ENCODE data around the gene MICAL1.

Gene MICAL1

GRCh38 chr6:109441069-109441816, 14.3 kb downstream of the MICAL1 start (continued):
- TF ChIP-seq, protein P1, sequence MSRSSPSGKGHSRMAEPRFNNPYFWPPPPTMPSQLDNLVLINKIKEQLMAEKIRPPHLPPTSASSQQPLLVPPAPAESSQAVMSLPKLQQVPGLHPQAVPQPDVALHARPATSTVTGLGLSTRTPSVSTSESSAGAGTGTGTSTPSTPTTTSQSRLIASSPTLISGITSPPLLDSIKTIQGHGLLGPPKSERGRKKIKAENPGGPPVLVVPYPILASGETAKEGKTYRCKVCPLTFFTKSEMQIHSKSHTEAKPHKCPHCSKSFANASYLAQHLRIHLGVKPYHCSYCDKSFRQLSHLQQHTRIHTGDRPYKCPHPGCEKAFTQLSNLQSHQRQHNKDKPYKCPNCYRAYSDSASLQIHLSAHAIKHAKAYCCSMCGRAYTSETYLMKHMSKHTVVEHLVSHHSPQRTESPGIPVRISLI (tag by site-specific recombination; IDR thresholded peaks at IDR 0.05) = no peak
- TF ChIP-seq AEBP2 (tag by site-specific recombination; IDR thresholded peaks at IDR 0.05; ENCODE audit: borderline replicate concordance) (no peak), ZNF747 (tag by site-specific recombination; IDR thresholded peaks at IDR 0.05) (no peak), HOXC10 (CRISPR knock-in tag; IDR thresholded peaks at IDR 0.05) (no peak), ZNF701 (tag by site-specific recombination; IDR thresholded peaks at IDR 0.05) (no peak), ZFP69B (tag by site-specific recombination; IDR thresholded peaks at IDR 0.05) (0 out of 2 replicates have a peak, but pooled peaks have one; percentile 17), GLI4 (tag by site-specific recombination; IDR thresholded peaks at IDR 0.05) (0 out of 2 replicates have a peak, but pooled peaks have one; percentile 33), ZIC2 (tag by site-specific recombination; IDR thresholded peaks at IDR 0.05) (0 out of 2 replicates have a peak, but pooled peaks have one; percentile 5), ZNF626 (tag by site-specific recombination; IDR thresholded peaks at IDR 0.05) (no peak), GLIS2 (tag by site-specific recombination; IDR thresholded peaks at IDR 0.05) (peak; percentile 60; the same call in 1 of the 2 replicates), GLIS1 (tag by site-specific recombination; IDR thresholded peaks at IDR 0.05) (0 out of 2 replicates have a peak, but pooled peaks have one; percentile 9), ZNF843 (tag by site-specific recombination; IDR thresholded peaks at IDR 0.05) (peak; percentile 23; the same call in 1 of the 2 replicates), ZNF544 (tag by site-specific recombination; IDR thresholded peaks at IDR 0.05) (no peak), YY2 (tag by site-specific recombination; IDR thresholded peaks at IDR 0.05) (no peak), ZNF707 (tag by site-specific recombination; IDR thresholded peaks at IDR 0.05) (no peak), ZSCAN30 (tag by site-specific recombination; IDR thresholded peaks at IDR 0.05) (peak; percentile 31; the same call in 1 of the 2 replicates), SALL2 (tag by site-specific recombination; IDR thresholded peaks at IDR 0.05; ENCODE audit: borderline replicate concordance) (no peak), ZNF404 (tag by site-specific recombination; IDR thresholded peaks at IDR 0.05) (no peak), ZNF777 (tag by site-specific recombination; IDR thresholded peaks at IDR 0.05; ENCODE audit: borderline replicate concordance) (peak; percentile 36; the same call in 1 of the 2 replicates), SP2 (tag by site-specific recombination; IDR thresholded peaks at IDR 0.05) (no peak), RBAK (tag by site-specific recombination; IDR thresholded peaks at IDR 0.05) (no peak), ZNF155 (tag by site-specific recombination; IDR thresholded peaks at IDR 0.05) (no peak), ZNF157 (tag by site-specific recombination; IDR thresholded peaks at IDR 0.05) (no peak), REPIN1 (tag by site-specific recombination; IDR thresholded peaks at IDR 0.05; ENCODE audit: low read depth) (no peak), KLF7 (tag by site-specific recombination; IDR thresholded peaks at IDR 0.05; ENCODE audit: borderline replicate concordance) (no peak), KLF9 (tag by site-specific recombination; IDR thresholded peaks at IDR 0.05; ENCODE audit: low read depth) (no peak)
- TF ChIP-seq, protein P2, sequence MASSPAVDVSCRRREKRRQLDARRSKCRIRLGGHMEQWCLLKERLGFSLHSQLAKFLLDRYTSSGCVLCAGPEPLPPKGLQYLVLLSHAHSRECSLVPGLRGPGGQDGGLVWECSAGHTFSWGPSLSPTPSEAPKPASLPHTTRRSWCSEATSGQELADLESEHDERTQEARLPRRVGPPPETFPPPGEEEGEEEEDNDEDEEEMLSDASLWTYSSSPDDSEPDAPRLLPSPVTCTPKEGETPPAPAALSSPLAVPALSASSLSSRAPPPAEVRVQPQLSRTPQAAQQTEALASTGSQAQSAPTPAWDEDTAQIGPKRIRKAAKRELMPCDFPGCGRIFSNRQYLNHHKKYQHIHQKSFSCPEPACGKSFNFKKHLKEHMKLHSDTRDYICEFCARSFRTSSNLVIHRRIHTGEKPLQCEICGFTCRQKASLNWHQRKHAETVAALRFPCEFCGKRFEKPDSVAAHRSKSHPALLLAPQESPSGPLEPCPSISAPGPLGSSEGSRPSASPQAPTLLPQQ (tag by site-specific recombination; IDR thresholded peaks at IDR 0.05) = peak; percentile 70; the same call in 1 of the 2 replicates
- TF ChIP-seq, protein P3, sequence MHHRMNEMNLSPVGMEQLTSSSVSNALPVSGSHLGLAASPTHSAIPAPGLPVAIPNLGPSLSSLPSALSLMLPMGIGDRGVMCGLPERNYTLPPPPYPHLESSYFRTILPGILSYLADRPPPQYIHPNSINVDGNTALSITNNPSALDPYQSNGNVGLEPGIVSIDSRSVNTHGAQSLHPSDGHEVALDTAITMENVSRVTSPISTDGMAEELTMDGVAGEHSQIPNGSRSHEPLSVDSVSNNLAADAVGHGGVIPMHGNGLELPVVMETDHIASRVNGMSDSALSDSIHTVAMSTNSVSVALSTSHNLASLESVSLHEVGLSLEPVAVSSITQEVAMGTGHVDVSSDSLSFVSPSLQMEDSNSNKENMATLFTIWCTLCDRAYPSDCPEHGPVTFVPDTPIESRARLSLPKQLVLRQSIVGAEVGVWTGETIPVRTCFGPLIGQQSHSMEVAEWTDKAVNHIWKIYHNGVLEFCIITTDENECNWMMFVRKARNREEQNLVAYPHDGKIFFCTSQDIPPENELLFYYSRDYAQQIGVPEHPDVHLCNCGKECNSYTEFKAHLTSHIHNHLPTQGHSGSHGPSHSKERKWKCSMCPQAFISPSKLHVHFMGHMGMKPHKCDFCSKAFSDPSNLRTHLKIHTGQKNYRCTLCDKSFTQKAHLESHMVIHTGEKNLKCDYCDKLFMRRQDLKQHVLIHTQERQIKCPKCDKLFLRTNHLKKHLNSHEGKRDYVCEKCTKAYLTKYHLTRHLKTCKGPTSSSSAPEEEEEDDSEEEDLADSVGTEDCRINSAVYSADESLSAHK (tag by site-specific recombination; IDR thresholded peaks at IDR 0.05) = no peak
- TF ChIP-seq, protein P4, sequence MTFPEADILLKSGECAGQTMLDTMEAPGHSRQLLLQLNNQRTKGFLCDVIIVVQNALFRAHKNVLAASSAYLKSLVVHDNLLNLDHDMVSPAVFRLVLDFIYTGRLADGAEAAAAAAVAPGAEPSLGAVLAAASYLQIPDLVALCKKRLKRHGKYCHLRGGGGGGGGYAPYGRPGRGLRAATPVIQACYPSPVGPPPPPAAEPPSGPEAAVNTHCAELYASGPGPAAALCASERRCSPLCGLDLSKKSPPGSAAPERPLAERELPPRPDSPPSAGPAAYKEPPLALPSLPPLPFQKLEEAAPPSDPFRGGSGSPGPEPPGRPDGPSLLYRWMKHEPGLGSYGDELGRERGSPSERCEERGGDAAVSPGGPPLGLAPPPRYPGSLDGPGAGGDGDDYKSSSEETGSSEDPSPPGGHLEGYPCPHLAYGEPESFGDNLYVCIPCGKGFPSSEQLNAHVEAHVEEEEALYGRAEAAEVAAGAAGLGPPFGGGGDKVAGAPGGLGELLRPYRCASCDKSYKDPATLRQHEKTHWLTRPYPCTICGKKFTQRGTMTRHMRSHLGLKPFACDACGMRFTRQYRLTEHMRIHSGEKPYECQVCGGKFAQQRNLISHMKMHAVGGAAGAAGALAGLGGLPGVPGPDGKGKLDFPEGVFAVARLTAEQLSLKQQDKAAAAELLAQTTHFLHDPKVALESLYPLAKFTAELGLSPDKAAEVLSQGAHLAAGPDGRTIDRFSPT (tag by site-specific recombination; IDR thresholded peaks at IDR 0.05) = no peak
- TF ChIP-seq, protein P5, sequence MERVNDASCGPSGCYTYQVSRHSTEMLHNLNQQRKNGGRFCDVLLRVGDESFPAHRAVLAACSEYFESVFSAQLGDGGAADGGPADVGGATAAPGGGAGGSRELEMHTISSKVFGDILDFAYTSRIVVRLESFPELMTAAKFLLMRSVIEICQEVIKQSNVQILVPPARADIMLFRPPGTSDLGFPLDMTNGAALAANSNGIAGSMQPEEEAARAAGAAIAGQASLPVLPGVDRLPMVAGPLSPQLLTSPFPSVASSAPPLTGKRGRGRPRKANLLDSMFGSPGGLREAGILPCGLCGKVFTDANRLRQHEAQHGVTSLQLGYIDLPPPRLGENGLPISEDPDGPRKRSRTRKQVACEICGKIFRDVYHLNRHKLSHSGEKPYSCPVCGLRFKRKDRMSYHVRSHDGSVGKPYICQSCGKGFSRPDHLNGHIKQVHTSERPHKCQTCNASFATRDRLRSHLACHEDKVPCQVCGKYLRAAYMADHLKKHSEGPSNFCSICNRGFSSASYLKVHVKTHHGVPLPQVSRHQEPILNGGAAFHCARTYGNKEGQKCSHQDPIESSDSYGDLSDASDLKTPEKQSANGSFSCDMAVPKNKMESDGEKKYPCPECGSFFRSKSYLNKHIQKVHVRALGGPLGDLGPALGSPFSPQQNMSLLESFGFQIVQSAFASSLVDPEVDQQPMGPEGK (tag by site-specific recombination; IDR thresholded peaks at IDR 0.05) = peak; percentile 63; the same call in 1 of the 2 replicates
